HG03432 (cell line): Measurements from ENCODE around the gene TMEM63A.
"Not testable (repeated sequence)": the region's sequence is repeated elsewhere in the genome, so short reads cannot be mapped to it uniquely, and the experiment has no call there.

Source experiments
- ATAC-seq: cut with Tn5 transposase; IDR thresholded peaks from one replicate; pipeline ENCODE4 v1.9.1; 2021; ENCODE audit warnings: mild to moderate bottlenecking, moderate library complexity; ENCODE audit not compliant: unreplicated experiment

The TMEM63A gene

DNA sequence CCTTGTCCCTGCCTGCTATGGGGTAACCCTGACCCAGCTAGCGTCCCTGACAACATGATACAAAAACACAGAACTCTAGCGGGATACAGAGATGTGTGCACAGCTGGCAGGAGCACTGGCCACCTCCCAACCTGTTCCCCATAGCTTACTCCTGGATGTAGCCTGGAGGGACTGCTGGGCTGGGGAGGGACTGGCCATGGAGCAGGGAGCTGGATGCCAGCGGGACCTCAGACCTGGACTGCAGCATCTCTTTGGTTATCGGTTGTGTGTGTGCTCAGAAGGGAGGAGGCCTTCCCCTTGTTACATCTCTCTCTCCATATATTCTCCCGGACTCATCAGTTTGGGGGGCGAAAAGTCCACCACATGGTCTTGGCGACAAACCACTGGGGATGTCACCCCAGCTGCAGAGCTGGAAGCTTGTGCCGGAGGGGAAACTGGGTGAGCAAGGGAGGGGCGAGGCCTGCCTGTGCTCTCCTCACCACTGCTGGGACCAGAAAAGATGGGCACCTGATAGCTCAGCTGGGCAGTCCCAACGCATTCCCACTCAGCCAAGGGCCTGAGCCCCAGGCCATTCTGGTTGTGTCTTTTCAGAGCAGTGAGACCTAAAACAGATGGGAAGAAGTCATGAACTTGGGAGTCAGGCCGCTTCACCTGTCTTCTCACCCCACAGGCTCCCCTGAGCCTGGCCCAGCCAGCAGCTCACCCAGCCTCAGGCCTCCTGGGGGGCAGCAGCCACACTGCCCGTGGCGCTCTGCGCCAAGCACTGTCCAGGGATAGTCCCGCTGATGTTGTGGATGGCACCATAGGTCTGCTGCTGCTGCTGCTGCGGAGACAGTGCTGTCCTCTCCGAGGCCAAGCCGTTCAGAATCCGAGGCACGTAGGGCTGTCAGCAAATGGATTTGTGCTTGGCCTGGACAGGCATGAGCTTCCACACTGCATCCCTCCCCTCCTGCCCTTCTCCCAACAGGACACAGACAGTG is 35.6 kb downstream of the TMEM63A start:
- no peak for ATAC-seq

DNA sequence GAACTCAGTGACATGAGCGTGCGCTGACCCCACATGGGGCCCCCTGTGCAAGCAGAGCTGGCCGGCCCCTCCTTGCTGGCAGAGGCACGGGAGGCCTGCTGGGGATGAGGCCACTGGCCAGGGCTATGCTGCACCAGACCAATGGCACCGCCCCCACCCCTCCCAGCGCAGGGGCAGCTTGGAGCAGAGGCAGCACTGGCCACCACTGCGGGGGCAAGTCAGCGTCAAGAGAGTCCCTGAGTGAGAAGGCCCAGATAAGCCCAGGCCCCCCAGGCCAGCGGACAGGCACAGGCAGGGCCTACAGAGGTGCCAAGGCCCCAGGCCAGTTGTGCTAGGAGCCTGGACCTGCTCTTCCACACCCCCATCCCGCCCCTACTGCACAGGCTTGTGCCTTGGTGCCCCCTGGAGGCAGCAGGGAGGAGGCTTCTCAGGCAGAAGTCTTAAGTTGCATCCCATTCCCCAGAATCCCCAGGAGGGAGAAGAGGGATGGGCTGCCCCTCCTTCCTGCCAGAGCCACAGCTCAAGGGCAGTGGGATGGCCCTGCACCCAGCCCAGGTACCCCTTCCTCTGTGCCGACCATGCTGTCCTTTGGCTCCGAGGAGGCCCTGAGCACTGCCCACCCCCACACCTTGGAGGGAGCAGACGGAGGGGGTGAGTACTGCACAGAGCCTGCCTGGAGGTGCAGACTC is 36.5 kb downstream of the TMEM63A start:
- ATAC-seq, result no peak

DNA sequence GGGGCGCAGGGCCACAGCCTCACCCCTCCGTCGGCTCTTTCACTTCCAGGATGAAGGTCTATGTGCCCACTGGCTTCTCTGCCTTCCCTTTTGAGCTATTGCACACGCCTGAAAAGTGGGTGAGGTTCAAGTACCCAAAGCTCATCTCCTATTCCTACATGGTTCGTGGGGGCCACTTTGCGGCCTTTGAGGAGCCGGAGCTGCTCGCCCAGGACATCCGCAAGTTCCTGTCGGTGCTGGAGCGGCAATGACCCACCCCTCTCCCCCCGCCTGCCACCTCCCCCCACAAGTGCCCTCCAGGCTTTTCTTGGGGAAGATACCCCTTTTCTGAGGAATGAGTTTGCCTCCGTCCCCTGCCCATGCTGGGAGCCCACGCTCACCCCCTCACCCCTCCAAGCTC is 37.1 kb downstream of the TMEM63A start:
- ATAC-seq, result no peak

DNA sequence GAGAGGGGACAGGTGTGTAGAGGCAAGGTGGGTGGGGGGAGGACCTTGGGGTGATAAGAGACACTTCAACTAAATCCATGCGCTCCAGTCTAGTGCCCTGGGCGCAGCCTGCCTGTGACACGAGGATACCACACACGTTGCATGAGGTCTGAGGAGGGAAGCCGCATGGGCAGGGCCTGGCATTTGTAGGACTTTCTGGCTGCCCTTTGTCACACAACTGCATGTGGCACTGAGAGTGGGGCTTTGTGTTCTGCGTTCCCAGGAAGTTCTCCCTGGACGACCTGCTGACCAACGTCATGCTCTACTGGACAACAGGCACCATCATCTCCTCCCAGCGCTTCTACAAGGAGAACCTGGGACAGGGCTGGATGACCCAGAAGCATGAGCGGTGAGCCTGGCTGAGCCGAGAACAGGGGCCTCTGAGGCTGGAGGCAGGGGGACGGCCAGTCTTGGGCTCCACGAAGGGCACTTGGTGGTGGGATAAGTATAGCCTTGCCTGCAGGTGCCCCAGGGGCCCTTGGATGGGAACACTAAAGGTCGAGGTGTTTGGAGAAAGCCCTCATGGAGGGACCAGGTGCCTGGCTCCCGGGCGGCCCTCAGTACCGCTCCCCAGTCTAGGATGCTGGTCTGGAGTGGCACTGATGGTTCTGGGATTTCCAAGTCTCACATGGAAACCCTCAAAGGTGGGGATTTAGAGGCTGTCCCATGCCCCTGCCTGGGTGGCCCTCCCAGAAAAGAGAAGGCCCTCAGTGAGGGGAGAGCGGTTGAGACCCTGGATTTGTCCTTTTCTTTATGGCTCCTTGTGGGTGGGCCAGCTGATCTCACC is 37.7 kb downstream of the TMEM63A start:
- ATAC-seq, result no peak

DNA sequence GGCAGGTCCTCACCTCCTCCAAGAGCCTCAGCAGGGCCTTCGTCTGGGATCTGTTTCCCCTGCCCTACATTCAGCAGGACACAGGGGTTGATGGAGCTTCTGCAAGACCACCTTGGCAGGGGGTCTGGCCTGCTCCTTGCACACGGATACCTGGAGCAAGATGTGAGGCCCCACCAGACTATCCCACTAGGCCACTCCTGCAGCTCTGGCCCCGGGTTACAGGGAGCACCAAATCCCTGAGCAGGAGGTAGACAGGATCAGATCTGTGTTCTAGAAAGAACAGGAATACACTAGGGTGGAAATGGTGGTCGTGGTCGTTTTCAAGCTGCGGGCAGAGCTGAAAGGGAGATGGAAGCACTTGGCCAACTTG is 38.8 kb downstream of the TMEM63A start:
- ATAC-seq, result no peak

DNA sequence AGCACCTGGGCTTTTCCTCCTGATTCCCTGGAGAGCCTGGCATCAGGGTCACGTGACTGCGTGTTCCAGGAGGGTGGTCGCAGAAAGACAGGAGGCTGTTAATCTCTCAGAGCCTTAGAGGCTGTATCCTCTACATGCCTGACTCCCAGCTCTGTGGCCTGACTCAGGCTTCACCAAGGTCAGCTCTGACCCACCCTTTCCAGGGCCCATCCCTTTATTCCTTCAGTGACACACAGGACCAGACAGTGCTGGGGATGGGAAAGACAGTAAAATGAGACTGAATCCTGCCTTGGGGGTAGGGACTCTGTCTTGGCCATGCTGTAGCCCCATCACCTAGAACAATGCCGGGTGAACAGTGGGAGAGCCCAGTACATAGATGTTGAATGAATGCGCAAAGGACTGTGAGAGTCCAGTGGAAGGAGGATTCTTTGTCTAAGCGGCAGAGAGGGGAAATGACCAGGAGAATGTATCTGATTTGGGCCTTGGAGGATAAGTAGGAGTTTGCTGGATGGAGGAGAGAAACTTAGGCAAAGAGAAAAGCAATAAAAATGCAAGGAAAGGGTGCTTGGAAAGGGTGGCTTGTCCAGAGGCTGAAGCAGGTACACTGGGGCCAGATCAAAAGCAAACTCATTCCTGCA is 39.3 kb downstream of the TMEM63A start:
- ATAC-seq, result no peak

DNA sequence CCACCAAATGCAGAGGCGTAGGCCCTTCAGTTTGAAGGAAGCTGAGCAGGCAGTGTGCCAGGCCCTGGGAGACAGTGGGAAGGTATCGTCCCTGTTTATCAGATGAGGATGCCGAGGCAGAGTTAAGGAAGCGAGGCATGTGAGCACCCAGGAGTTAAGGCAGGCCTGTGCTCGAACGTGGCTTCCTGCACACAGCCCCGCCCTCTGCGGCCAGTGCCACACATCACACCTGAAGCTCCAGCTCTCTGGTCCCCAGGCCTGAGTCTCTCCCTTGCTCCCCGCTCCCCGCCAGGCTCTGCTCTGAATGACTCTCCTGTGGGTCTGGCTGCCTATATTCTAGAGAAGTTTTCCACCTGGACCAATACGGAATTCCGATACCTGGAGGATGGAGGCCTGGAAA is 40.1 kb downstream of the TMEM63A start:
- ATAC-seq, result no peak

DNA sequence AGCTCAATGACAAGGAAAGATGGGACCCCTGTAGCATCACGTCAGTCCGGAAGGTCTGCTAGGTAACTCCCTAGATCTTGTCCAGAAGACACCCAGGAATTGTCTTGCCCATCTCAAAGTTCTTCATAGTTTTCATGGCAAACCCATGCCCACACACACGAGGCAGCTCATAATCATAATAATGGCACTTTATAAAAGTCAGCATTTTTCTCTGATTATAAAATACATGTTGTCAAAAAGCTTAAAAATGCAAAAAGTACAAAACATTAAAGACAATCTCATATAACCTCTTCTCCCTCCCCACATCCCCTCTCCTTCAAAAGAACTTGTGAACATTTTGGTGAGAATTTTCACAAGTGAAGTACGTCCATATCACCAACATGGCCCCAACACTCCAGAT is 41.5 kb downstream of the TMEM63A start:
- no peak for ATAC-seq

DNA sequence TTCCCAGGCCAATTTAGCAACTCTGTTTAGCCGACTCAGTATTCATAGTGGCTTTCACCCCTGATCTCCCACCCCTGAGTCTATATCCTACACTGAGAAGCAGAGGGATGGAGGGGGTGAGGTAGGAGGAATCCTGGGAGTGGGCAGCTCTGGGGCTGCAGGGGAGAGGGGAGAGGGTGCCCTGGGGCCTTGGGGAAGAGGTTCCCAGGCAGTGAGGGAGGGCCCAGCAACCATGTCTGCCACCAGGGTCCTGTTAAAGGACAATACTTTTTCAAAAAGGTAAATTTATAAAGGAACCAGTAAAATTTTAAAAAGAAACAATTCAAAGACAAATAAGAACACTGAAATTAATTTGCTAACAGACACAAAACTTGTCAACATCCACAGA is 42.0 kb downstream of the TMEM63A start:
- ATAC-seq, result no peak

DNA sequence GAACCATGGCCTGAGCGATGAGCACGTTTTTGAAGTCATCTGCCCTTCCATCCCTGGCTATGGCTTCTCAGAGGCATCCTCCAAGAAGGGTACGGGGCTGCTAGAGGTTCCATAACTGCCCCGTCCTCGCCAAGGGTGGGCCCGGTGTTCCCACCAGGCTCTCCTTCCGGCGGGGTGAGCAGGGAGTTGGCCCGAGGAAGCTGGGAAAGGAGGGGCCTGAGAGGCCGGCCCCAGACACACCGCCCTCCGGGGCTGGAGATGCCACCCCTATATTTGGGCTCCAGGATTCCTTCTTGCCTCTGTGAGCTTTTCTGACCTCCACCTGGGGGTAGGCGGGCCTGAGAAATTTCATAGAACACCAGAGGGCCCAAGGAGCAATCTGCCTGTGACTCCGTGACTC is 43.4 kb downstream of the TMEM63A start:
- ATAC-seq, result no peak

DNA sequence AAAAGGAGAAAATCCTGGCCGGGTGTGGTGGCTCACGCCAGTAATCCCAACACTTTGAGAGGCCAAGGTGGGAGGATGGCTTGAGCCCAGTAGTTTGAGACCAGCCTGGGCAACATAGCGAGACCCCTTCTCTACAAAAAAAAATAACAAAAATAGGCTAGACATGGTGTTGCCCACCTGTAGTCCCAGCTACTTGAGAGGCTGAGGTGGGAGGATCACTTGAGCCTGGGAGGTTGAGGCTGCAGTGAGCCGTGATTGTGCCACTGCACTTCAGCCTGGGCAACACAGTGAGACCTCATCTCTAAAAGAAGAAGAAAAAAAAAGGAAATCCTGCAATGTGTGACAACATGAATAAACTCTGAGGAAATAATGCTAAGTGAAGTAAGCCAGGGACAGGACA is 45.9 kb downstream of the TMEM63A start:
- not testable (repeated sequence) for ATAC-seq

DNA sequence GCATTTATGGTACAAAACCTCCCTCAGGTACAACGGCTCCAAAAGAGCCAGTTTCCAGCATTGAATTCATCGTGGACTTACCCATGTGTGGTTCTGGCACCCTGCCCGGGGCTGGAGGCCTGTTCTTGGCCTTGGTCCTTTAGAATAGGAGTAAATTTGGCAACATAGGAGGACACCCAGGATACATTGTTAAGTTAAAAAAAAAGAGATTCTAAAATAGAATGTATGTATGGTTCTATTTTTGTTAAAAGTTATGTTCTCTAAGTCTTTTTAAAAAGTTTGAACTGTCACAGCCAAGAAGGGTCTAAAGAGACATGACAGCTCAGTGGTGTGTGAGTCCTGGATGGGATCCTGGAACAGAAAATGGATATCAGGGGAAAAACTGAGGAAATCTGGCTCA is 46.3 kb downstream of the TMEM63A start:
- no peak for ATAC-seq

DNA sequence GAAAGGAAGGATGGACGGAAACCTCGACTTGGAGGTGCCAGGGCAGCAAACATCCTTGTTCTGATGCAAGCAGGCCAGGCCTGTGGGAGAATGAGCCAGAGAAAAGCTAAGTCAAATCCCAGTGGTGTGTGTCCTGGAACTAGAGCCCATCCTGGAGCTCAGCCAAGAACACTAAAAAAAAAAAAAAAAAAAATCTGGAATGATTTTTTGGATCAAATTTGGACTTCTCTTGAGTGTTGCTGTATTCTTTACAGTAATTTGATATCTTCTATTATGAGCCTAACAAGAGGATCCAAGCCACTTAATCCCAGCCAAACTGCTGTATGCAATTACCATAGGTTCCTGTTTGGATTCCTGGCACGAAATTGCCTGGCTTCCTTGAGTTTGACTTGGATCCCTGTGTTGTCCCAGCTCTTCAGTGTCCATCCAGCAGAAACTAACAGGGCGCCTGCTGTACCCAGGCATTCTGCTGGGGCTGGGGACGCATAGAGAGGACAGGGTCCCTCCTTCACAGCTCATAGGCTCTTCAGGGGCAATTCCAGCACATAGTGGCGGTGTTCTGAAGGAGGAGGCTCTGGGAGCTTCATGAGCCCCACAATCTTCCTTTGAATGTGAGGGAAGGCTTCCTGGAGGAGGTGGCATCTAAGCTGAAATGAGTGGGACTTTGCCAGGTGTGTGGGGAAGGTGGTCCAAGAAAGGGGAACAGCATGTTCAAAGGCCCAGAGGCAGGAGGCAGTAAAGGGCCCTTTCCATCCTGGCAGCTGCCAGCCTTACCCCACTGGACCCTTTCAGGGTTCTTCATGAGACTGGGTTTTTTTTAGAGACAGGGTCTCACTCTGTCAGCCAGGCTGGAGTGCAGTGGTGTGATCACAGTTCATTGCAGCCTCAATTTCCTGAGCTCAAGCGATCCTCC is 47.5 kb downstream of the TMEM63A start:
- no peak for ATAC-seq

DNA sequence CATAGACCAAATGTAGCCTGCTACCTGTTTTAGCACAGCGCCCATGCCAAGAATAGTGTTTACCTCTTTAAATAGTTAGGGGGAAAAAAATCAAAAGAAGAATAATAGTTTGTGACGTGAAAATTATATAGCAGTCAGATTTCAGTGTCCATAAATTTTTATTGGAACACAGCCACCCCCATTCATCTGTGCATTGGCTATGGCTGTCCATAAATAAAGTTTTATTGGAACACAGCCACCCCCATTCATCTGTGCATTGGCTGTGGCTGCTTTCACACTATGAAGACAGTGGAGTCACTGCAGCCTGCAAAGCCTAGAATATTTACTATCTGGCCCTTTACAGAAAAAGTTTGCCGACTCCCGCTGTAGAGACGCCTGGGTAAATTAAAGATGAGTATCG is 51.3 kb downstream of the TMEM63A start:
- ATAC-seq, result no peak

DNA sequence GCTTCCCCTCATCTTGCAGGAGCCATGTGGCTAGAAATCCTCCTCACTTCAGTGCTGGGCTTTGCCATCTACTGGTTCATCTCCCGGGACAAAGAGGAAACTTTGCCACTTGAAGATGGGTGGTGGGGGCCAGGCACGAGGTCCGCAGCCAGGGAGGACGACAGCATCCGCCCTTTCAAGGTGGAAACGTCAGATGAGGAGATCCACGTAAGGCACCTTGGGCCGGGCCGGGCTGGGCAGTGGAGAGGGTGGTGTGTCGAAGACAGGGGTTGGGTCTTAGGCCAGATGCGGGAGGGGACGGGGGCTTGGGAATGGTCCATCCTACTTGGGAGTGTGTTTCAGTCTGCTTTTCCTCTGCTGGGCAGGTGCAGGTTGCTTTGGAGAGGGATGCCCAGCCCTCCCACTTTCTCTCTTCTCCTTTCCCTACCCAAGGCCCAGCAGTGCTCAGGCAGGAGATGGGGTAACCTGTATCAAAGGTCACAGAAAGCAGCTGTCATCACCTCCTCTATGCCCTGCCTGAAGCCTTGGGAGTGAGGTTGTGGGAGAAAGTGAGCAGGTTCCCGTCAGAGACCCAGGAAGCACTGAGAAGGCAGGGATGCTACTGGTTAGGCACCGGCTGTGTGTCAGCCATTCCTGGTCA is 53.4 kb downstream of the TMEM63A start:
- ATAC-seq, result no peak

DNA sequence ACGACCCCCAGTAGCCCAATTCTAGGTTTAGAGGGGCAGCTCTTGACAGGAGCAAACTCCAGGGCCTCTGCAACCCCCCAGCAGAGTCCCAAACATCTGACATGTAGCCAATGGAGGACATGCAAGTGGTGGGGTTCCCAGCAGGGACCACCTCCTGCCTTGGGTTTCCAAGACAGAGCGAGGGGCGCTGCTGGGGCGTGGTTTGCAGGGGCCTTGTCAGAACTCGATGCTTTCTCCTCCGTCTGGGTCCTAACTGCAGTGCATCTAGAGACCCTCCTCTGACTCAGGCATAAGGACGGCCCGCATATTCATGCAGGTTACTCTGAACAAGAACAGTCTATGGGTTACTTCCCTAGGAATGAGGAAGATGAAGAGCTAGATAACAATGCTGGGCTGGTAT is 55.1 kb downstream of the TMEM63A start:
- ATAC-seq, result no peak

DNA sequence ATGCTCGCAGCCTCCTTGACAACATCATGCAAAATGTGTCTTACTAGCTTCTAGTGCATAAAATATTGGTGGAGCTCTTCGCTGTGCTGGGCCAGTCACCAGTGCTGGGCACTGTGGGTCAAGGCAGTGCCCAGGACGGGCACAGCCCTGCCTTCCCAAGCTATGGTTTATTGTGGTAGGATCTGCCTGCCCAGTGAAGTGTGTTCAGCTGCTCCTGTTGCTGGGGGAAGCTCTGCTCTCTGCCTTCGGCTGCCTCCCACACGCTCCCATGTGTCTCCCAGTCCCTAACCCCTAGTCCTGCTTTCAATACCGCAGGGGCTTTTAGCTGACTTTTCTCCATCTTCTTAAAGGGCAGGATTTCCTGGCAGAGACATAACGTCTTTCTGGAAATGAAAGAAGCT is 56.6 kb downstream of the TMEM63A start:
- no peak for ATAC-seq

DNA sequence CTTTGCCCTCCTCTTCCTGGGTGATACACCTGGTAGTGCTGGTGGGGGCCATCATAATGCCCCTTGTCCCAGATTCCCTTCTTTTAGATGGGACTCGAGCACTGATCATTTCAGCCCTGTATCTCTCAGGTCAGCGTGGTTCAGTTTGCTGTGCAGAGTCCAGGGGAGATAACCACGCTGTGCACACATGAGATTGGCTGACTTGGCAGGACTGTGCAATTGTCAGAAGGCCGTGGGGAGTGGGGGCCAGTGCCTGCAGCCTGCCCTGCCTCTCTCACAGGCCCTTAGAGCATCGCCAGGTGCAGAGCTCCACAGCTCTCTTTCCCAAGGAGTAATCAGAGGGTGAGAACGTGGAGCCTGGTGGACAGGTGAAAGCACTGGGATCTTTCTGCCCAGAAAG is 57.1 kb downstream of the TMEM63A start:
- ATAC-seq, result no peak

DNA sequence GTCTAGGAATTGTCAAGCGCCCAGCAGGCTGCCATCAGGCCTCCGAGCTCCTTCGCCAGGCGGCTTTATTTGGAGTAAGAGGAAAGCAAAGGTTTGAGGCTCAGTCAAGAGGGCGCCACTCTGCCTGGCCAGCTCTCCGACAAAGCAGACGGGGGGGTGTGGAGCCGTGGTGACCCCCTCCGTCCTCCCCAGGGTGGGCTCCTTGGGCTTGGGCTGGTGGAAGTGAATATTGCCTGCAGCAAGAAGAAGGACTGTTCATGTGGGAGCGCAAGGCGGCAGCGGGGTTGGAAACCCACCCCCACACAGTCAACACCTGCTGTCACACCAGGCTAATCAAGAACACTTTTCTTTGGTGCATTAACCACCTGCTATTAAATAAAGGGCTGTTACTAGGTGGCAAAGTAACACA is 57.6 kb downstream of the TMEM63A start:
- no peak for ATAC-seq
